Activated CD8-positive, alpha-beta memory T cell treated with anti-CD3 and anti-CD28 coated beads for 48 hours (primary cell): ENCODE data around the gene SYNM.
"Not testable (repeated sequence)": the region's sequence is repeated elsewhere in the genome, so short reads cannot be mapped to it uniquely, and the experiment has no call there.

Experiments used
- DNase-seq, 3 experiments: peaks; one replicate each; pipeline ENCODE4 v3.0.0-alpha.2; 2020; ENCODE audit warnings: low read depth in 2 of 3, low spot score in 2 of 3

Gene SYNM

GRCh38 chr15:99103279-99103678 is 1.6 kb upstream of the SYNM start:
- no peak for DNase-seq

GRCh38 chr15:99105514-99106341 is 848 bp downstream of the SYNM start:
- DNase-seq = peak in 1 of 3 experiments; percentile 13

- DNase-seq = no peak
Observed at GRCh38 chr15:99106417-99107220, 1.7 kb downstream of the SYNM start.

GRCh38 chr15:99108993-99109392 is 4.1 kb downstream of the SYNM start:
- DNase-seq = no peak

- DNase-seq = no peak
Observed at GRCh38 chr15:99109555-99110021, 4.7 kb downstream of the SYNM start.

- no peak for DNase-seq
Observed at GRCh38 chr15:99110093-99110492, 5.2 kb downstream of the SYNM start.

- no peak for DNase-seq
Observed at GRCh38 chr15:99110581-99111320, 5.9 kb downstream of the SYNM start.

GRCh38 chr15:99111641-99112040 is 6.8 kb downstream of the SYNM start:
- not testable (repeated sequence) for DNase-seq

- DNase-seq = no peak
Observed at GRCh38 chr15:99113547-99114271, 8.8 kb downstream of the SYNM start.

- DNase-seq = no peak
Observed at GRCh38 chr15:99114511-99115299, 9.8 kb downstream of the SYNM start.

- no peak for DNase-seq
Observed at GRCh38 chr15:99115300-99116215, 10.7 kb downstream of the SYNM start.

GRCh38 chr15:99117111-99117510 is 12.2 kb downstream of the SYNM start:
- DNase-seq = no peak

GRCh38 chr15:99117563-99118257 is 12.8 kb downstream of the SYNM start:
- no peak for DNase-seq

GRCh38 chr15:99118258-99118632 is 13.4 kb downstream of the SYNM start:
- DNase-seq = no peak

- DNase-seq = no peak
Observed at GRCh38 chr15:99118801-99119546, 14.1 kb downstream of the SYNM start.

GRCh38 chr15:99120050-99120777 is 15.3 kb downstream of the SYNM start:
- no peak for DNase-seq

GRCh38 chr15:99121207-99121606 is 16.3 kb downstream of the SYNM start:
- no peak for DNase-seq
